ENCODE measurements around the gene MPV17L. TPM values are rescaled to one million over a fixed set of nuclear protein-coding genes. Genes with fewer than 3 reads are reported as not detected.

Gene MPV17L
- total RNA-seq, 1 experiment from 2014 or later = 6.3 TPM

DNA sequence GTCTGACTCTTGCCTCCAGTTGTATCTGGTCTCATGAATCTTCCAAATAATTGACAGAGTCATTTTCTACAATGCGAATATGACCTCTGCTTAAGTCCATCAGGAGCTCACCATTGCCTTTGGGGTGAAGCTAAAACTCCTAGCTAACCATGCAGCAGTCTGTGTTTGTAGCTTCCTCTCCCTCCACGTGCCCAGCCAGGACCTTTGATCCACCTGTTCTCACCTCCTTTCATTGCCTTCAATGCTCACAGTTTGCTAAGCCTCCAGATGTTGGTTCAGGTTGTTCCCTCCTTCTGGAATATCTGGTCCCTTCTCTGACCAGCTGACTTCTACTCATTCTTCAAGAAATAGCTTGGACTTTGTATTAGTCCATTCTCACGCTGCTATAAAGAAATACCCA is 61.8 kb downstream of the MPV17L start:
- H3K9me3 ChIP-seq (ENCODE audit: low read depth, low read length, poor library complexity, severe bottlenecking) = no peaks in the 10 kb centered on the region
- BruUV-seq (replicated peaks) = no TSS peak
- TF ChIP-seq, protein P1, sequence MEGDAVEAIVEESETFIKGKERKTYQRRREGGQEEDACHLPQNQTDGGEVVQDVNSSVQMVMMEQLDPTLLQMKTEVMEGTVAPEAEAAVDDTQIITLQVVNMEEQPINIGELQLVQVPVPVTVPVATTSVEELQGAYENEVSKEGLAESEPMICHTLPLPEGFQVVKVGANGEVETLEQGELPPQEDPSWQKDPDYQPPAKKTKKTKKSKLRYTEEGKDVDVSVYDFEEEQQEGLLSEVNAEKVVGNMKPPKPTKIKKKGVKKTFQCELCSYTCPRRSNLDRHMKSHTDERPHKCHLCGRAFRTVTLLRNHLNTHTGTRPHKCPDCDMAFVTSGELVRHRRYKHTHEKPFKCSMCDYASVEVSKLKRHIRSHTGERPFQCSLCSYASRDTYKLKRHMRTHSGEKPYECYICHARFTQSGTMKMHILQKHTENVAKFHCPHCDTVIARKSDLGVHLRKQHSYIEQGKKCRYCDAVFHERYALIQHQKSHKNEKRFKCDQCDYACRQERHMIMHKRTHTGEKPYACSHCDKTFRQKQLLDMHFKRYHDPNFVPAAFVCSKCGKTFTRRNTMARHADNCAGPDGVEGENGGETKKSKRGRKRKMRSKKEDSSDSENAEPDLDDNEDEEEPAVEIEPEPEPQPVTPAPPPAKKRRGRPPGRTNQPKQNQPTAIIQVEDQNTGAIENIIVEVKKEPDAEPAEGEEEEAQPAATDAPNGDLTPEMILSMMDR (conservative IDR thresholded peaks at IDR 0.05; ENCODE audit: low read depth, low read length) = no peak
- TF ChIP-seq EZH2 (IDR thresholded peaks at IDR 0.05; ENCODE audit: borderline replicate concordance, low read depth, low read length, poor library complexity, severe bottlenecking) = no peak
- DNase-seq (ENCODE audit: low spot score) = no peak
- intact Hi-C loops (cut with micrococcal nuclease; ENCODE audit: unreplicated experiment) = no loop called here
- H3K27me3 ChIP-seq (replicated peaks; ENCODE audit: insufficient read depth, low read depth, low read length, poor library complexity) = no peaks in the 10 kb centered on the region
- H3K4me3 ChIP-seq (ENCODE audit: low read depth, low read length, poor library complexity, severe bottlenecking) = no peak overlapping the region
- no peaks in the 10 kb centered on the region for H3K36me3 ChIP-seq (ENCODE audit: insufficient read depth, low read length, poor library complexity, severe bottlenecking)
- POLR2A ChIA-PET (ENCODE audit: low non-redundant PET) = no interaction called here
- CTCF ChIA-PET = no interaction called here
- H3K27ac ChIP-seq (ENCODE audit: low read depth, low read length, poor library complexity, severe bottlenecking) = no peak overlapping the region
- no peaks in the 10 kb centered on the region for H3K4me1 ChIP-seq (ENCODE audit: insufficient read depth, low read length, poor library complexity, severe bottlenecking)

DNA sequence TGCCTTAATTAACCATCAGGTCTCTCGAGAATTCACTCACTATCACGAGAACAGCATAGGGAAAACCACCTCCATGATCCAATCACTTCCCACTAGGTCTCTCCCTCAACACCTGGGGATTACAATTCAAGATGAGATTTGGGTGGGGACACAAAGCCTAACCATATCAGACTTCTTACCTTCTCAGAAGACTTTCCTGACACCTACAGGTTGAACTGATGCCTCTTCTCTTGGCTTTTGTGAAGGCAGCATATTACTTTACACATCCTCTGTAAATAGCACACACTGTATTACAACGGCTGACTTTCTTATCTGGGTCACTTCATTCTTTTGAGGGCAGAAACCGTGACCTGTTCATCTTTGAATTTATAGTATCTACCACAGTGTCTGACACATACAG is 62.4 kb downstream of the MPV17L start:
- TF ChIP-seq EZH2 (IDR thresholded peaks at IDR 0.05; ENCODE audit: borderline replicate concordance, low read depth, low read length, poor library complexity, severe bottlenecking) = no peak
- TF ChIP-seq, protein P1 (conservative IDR thresholded peaks at IDR 0.05; ENCODE audit: low read depth, low read length) = no peak
- Histone ChIP-seq H3K4me3 (ENCODE audit: low read depth, low read length, poor library complexity, severe bottlenecking) (no peak overlapping the region), H3K36me3 (ENCODE audit: insufficient read depth, low read length, poor library complexity, severe bottlenecking) (no peaks in the 10 kb centered on the region), H3K27me3 (replicated peaks; ENCODE audit: insufficient read depth, low read depth, low read length, poor library complexity) (no peaks in the 10 kb centered on the region), H3K4me1 (ENCODE audit: insufficient read depth, low read length, poor library complexity, severe bottlenecking) (no peaks in the 10 kb centered on the region), H3K27ac (ENCODE audit: low read depth, low read length, poor library complexity, severe bottlenecking) (no peak overlapping the region), H3K9me3 (ENCODE audit: low read depth, low read length, poor library complexity, severe bottlenecking) (no peaks in the 10 kb centered on the region)
- BruUV-seq (replicated peaks) = no TSS peak
- ChIA-PET POLR2A (ENCODE audit: low non-redundant PET) (no interaction called here), CTCF (no interaction called here)
- DNase-seq (ENCODE audit: low spot score) = no peak
- intact Hi-C loops (cut with micrococcal nuclease; ENCODE audit: unreplicated experiment) = no loop called here

DNA sequence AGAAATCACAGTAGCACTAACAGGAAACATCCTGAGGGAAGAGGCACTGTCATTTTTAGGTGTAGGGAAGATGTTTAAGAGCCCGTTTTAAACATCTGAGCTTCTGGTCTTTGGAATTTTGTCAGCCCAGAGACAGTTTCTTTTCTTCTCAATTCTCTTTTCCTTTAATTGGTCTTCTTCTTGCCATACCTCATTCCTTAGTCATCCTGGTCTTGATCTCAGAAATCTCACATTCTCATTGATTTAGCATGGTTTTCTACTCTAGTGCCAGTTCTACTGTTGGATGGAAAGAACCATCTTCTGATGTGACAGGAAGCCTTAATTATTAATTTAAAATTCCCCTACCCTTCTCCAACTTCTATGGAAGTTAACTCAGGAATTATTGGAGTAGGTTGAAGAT is 64.2 kb downstream of the MPV17L start:
- Histone ChIP-seq H3K36me3 (ENCODE audit: insufficient read depth, low read length, poor library complexity, severe bottlenecking) (no peaks in the 10 kb centered on the region), H3K9me3 (ENCODE audit: low read depth, low read length, poor library complexity, severe bottlenecking) (no peaks in the 10 kb centered on the region), H3K27ac (ENCODE audit: low read depth, low read length, poor library complexity, severe bottlenecking) (no peak overlapping the region), H3K4me1 (ENCODE audit: insufficient read depth, low read length, poor library complexity, severe bottlenecking) (no peaks in the 10 kb centered on the region), H3K4me3 (ENCODE audit: low read depth, low read length, poor library complexity, severe bottlenecking) (no peak overlapping the region), H3K27me3 (replicated peaks; ENCODE audit: insufficient read depth, low read depth, low read length, poor library complexity) (no peaks in the 10 kb centered on the region)
- intact Hi-C loops (cut with micrococcal nuclease; ENCODE audit: unreplicated experiment) = no loop called here
- TF ChIP-seq, protein P1 (conservative IDR thresholded peaks at IDR 0.05; ENCODE audit: low read depth, low read length) = no peak
- TF ChIP-seq EZH2 (IDR thresholded peaks at IDR 0.05; ENCODE audit: borderline replicate concordance, low read depth, low read length, poor library complexity, severe bottlenecking) = no peak
- ChIA-PET CTCF (interaction anchor here (0.5 kb wide), 1 partner anchor 297 kb away, joined by 4 read pairs; no protein-coding TSS in a partner anchor), POLR2A (ENCODE audit: low non-redundant PET) (no interaction called here)
- DNase-seq (ENCODE audit: low spot score) = no peak
- no TSS peak for BruUV-seq (replicated peaks)

Measured in A673 (cell line).